GM18519 (cell line): ENCODE data around the gene NME4.
A peak's percentile ranks its signal among the peaks of the same experiment; 100 is the strongest.
"Not testable (repeated sequence)": the region's sequence is repeated elsewhere in the genome, so short reads cannot be mapped to it uniquely, and the experiment has no call there.

Source experiments
- ATAC-seq: cut with Tn5 transposase; IDR thresholded peaks from one replicate; pipeline ENCODE4 v1.9.1; 2021; ENCODE audit warnings: mild to moderate bottlenecking, moderate library complexity; ENCODE audit not compliant: unreplicated experiment, low FRiP score

The NME4 gene

DNA sequence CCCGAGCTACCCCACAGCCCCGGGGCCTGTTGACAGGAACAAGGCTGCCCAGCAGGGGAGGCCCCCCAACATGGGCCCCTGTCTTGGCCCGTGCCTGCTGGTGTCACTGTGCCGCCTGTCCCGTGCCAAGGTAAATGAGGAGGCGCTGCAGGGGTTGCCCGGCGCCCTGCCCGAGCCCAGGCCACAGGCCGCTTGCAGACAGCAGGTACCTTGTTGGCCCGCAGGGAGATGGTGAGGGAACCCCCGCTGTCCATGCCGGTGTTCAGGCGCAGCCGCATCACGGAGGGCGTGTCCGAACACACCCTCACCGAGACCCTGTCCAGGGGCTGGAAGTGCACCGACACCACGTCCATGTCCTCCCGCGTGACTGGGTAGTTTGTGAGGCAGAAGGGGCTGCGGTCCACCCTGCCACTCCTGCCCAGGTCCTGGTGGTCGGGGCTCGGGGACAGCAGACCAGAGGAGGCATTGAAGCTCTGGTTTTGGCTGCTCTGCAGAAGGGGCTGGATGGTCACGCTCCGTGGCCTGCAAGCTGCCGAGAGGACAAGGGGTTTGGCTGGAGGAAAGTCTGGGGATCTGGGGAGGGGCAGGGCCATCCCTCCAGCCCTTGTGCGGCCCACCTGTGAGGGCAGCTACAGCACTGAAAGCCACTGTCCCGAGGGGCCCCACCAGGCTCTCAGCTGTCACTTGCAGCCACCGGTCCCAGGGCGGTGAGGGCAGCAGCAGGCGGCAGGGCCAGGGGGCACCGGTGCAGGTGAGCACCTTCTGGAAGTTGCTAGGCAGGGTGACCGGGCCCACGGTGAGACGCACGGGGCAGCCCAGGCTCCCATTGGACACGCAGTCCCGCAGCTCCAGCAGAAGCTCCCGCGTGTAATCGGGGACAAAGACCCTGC is 20.8 kb upstream of the NME4 start:
- no peak for ATAC-seq

DNA sequence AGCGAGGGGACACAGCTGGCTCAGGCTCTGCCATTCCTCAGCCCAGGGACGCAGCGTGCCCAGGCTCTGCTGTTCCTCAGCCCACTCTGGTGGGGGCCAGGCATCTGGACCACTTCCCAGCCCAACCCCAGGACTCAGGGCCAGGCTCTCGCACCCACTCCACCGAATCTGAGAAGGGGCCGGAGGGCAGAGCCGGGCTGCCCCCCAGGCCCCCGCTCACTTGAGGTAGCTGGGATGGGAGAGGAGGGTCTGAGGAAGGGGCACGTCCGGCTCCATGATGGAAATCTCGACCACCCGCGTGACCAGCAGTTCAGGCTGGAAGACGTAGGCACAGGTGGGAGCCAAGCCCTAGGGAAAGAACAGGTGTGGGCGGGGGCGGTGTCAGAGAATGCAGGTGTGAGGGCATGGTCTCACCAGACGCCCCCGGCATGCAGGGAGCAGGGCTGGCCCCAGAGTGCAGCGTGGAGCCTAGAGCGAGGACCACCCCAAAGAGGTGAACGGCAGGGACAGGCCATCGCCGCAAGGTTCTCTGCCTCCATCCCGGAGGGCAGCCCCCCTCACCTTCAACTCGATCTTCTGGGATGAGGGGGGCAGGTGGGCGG is 20.1 kb upstream of the NME4 start:
- no peak for ATAC-seq

DNA sequence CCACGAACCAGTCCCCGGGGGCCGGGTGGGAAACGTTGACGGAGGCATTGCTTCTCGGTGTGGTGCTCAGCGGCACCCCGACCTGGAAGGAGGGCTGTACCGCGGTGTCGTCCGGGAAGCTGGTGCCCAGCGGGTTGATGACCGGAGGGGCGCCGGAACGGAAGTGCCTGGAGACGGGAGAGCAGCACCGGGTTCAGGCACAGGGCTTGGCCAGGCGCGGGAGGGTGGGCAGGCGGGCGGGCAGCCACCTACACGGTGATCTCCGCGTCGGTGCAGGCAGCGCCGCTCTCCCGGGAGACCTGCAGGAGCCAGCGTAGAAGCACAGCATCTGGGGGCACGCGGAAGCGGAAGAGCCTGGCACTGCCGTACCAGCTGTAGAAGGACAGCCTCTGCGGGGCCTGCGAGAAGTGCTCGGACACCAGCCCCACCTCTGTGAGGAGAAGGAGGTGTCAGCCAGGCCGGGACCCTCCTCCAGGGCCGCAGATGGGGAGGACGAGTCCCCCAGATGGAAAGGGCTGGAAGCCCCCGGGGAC is 19.5 kb upstream of the NME4 start:
- no peak for ATAC-seq

DNA sequence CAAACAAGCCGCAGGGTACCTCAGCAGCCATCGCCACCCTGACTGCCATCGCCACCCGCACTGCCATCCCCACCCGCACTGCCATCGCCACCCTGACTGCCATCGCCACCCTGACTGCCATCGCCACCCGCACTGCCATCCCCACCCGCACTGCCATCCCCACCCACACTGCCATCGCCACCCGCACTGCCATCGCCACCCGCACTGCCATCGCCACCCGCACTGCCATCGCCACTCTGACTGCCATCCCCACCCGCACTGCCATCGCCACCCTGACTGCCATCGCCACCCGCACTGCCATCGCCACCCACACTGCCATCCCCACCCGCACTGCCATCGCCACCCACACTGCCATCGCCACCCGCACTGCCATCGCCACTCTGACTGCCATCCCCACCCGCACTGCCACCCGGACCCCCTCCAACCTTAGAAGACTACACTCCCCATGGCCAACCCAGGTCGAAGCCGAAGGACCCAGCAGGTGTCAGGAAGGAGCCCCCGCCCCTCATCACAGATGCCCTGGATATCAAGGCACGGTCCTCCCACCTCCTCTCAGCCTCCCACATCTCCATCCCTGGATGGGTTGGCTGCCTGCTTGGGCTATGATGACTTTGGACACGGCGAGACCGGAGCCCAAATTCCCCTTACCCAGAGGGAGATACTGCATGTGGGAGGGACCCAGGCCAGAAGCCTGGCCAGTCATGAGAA is 18.7 kb upstream of the NME4 start:
- ATAC-seq, result not testable (repeated sequence)

DNA sequence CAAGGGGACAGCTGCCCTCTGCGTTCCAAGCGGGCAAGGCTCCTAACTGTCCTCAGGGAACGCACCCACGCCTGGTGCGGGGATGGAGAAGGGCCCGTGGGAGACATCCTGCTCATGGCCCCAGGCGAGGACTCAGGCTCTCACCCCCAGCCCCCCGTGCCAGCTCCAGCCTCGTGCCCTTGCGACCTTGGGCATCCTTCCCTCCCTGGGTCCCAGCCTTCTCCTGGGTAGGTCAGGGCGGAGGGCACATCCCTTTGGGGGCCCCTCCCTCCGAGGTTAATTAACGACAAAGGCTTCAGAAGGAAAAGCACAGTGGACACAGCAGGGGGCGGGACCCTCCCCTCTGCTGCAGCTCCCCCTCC is 18.2 kb upstream of the NME4 start:
- ATAC-seq, result no peak

DNA sequence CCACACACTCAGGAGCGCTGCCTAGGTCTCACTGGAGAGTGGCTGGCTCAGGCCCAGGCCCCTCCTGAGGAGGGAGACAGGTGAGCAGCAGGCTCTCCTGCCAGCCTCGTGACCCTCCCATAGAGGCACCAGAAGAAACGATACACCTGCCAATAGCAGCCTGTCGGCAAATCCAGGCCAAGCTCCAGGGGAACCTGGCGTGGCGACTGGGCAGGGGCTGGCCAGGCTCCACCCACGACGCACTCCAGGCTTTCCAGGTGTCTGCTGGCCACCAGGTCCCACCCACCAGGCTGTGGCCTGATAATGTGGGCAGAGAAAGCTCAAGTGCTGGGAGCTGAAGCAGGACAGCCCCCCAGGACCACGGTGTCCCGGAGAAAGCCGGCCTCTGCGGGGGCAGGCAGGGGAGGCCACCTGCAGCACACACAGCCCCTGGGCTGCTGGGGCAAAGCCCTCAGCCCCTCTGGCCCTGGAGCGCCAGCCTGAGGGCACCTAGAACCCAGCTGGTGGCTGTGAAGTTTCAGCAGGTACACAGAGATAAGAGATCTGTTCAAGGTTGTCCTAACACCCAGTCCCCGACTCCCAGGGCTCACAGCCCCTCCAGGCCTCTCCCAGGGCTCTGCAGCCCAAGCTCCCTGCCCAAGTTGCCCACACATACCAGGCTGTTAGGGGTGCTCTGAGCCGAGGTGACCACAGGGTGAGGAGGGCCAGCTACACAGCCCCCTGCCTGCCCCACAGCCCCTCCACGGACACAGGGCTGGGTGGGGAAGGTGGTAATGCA is 17.6 kb upstream of the NME4 start:
- no peak for ATAC-seq

DNA sequence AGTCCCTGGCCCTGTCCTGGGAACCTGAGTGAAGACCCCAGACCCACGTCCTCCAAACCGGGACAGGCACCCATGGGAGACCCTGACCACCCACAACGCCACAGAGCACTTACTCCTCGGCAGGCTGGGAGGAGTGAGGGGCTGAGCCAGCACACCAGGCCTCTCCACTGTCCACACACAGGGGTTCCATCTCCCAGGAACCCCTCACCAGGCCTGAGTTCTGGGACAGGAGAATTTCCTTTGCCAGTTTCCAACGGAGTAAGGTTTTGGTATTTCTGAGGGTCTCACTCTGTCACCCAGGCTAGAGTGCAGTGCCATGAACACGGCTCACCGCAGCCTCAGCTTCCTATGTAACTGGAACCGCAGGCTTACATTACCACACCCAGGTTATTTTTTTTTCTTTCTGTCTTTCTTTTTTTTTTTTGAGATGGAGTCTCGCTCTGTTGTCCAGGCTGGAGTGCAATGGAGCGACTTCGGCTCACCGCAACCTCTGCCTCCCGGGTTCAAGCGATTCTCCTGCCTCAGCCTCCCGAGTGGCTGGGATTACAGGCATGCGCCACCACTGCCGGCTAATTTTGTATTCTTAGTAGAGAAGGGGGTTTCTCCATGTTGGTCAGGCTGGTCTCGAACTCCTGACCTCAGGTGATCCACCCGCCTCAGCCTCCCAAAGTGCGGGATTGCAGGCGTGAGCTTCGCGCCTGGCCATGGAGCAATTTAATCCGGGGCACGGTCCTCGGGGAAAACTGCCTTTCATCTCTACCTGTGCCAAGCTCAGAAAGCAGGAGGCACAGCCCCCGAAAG is 16.8 kb upstream of the NME4 start:
- ATAC-seq, result no peak

DNA sequence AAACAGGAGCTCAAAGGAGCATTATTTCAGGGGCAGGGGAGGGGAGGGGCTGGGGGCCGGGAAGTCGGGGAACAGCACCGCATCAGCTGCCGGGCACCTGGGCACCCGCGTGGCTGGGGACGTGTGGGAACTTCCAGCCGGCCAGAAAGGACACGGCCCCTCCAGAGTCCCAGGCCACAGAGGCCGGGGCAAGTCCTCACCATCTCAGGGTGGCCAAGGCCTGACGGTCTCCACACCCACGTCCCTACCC is 16.3 kb upstream of the NME4 start:
- no peak for ATAC-seq

DNA sequence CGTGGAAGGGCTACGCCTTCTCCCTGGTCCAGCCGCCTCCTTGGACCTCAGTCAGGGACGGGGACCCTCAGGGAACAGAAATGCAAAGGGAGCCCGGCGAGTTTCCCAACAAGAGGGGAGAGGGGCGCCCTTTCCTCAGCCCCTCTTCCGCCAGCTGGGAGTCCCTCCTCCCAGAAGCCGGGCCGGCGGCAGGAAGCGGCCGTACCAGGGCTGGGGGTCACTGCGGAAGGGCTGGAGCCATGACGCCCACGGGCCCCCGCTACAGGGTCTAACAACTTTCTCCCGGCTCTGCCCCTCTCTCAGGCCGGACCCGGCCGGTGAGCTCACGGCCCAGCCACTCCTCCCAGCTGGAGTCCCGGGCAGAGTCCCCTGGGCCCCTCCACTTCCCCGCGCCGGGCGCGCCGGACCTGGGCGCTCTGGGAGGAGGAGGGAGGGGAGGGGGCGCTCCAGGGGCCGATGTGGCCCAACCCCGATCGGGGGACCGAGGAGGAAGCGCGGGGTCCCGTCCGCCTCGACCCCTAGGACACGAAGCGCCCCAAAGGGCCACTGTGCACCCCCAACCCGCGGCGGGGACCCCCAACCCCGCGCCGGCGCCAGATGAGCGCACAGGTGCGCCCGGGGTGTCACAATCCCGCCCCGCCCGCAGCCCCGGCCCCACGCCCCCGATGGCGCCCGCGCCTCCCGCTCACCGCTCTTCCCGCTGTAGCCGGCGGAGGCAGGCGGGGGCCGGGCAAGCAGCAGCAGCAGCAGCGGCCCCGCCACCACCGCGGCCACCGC is 15.8 kb upstream of the NME4 start:
- peak; percentile 7 for ATAC-seq

DNA sequence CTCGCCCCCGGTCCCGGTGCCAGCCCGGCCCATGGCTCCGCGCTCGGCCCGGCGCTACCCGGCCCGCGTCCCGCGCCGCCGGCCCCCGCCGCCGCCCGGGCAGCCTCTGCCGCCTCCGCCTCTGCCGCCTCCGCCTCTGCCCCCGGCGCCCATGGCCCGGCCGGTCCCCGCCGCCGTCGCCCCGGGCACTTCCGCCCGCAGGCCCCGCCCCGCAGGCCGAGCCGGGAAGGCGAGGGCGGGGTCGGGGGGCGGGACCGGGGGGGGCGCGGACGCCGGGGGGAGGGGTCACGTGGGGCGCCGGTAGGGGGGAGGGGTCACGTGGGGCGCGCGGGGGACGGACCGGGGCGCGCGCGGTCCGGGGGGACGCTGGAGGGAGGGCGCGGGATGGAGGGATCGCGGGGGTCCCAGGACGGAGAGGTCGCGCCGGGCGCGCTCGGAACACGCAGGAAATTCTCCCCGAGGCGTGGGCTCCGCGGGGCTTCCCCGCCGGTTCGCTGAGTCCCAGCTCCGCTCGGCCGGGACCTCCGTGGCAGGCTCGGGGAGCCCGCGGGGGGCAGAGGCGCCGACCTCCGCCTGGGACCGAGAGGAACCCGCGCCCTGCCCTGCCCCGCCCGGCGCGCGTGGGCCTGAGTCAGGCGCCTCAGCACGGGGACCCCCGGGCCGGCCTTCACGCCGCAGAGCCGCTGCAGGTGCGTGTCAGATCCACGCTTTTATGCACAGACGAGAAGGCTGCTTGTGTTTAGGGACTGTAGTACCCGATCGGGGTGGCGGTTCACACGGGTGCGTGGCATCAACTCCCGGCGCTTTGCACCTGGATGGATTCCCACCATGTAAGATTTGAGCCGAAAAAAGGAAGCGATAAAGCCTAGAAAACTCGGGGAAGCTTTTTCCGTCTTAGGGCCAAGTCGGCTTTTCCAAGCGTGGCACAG is 14.9 kb upstream of the NME4 start, which contains the start of gene PGAP6:
TSS of gene PGAP6 (minus strand) at position 190 of the 929 bp plus-strand sequence. CDS start at position 33, 157 bp downstream.
- peak; percentile 31 for ATAC-seq

DNA sequence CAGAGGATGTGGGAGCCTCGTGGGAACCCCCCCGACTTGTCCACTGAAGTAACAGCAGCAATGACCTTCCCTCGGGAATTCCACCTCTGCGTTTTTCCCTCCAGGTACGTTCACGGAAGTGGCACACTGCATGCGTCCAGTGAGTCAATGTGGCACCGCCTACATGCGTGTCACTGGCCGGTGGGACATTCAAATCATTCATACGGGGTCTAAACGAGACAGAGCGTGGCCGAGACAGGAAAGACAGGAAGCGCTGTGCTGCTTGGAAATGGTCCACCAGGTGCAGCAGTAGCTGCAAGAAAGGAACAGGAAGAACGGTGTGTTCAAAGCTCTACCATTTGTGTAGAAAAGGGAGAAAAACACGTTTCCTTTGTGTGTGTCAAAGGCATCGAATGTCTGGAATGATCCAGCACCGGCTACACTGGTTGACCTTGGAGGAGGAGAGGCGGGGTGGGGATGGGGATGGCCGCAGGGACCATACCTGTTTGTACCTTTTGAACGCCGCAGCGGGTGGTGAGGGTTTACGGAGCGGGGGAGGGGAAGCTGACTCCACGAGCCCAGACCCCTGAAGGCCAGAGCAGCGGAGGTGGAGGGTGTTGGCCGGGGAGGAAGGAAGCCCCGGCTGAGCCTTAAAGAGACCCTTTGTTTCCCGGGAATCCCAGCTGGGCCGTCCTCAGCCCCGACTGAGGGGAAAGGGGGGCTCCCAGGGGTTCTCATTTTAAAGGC is 13.5 kb upstream of the NME4 start:
- no peak for ATAC-seq

DNA sequence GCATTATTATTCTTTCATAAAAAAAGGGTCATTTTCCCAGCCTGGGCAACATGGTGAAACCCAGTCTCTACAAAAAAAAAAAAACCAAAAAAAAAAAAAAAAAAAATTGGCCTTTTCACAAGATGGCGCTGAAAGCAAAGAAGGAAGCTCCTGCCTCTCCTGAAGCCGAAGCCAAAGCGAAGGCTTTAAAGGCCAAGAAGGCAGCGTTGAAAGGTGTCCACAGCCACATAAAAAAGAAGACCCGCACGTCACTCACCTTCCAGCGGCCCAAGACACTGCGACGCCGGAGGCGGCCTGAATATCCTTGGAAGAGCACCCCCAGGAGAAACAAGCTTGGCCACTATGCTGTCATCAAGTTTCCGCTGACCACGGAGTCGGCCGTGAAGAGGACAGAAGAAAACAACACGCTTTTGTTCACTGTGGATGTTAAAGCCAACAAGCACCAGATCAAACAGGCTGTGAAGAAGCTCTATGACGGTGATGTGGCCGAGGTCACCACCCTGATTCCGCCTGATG is 10.3 kb upstream of the NME4 start:
- ATAC-seq, result no peak

DNA sequence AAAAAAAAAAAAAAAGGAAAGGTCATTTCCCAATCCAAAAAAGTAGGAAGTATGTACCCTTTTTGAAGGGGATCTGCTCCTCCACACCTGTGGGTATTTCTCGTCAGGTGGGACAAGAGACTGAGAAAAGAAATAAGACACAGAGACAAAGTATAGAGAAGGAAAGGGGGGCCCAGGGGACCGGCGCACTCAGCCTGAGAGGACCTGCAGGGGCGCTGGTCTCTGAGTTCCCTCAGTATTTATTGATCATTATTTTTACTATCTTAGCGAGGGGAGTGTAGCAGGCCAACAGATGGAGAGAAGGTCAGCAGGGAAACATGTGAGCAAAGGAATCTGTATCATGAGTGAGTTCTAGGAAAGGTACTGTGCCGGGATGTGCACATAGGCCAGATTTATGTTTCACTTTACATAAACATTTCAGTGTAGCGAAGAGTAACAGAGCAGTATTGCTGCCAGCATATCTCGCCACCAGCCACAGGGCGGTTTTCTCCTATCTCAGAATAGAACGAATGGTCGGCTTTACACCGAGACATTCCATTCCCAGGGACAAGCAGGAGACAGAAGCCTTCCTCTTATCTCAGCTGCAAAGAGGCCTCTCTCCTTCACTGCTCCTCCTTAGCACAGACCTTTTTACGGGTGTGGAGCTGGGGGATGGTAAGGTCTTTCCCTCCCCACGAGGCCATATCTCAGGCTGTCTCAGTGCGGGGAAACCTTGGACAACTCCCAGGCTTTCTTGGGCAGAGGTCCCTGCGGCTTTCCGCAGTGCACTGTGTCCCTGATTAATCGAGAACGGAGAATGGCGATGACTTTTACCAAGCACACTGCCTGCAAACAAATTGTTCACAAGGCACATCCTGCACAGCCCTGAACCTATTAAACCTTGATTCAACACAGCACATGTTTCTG is 9.0 kb upstream of the NME4 start:
- ATAC-seq, result not testable (repeated sequence)

DNA sequence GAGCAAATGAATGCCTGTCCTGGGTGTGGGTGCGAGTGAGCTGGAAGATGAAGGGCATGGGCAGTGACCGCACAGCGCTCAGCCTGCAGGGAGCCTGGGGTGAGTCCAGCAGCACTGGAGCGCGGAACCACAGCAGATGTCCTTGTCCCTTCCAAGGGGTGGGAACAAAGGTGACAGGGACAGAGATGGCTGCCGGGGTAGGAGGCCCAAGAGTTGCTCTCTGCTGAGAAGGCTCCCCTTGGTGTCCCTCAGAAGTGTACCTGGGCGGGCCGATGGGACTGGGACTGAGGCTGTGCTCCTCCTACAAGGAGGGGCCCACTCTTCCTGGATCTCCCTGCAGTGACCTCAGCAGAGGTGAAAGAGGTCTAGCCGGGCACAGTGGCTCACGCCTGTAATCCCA is 7.6 kb upstream of the NME4 start:
- ATAC-seq, result no peak

DNA sequence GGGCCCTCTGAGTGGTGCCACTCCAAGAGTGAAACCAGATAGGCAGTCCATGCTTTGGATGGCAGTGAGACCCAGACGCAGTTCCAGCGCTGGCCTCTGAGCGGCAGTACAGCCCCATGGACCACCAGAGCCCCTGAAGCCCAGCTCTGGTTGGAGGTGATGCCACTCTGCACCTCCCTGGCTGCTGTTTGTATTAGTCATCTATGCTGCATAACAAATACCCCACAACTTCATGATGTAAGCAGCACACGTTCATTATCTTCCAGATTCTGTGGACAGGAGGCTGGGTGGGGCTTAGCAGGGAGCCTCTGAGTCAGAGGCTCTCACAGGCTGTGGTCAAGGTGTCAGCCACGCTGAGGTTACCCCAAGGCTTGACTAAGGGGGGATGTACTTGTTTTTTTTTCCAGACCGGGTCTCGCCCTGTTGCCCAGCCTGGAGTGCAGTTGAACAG is 5.1 kb upstream of the NME4 start:
- no peak for ATAC-seq

DNA sequence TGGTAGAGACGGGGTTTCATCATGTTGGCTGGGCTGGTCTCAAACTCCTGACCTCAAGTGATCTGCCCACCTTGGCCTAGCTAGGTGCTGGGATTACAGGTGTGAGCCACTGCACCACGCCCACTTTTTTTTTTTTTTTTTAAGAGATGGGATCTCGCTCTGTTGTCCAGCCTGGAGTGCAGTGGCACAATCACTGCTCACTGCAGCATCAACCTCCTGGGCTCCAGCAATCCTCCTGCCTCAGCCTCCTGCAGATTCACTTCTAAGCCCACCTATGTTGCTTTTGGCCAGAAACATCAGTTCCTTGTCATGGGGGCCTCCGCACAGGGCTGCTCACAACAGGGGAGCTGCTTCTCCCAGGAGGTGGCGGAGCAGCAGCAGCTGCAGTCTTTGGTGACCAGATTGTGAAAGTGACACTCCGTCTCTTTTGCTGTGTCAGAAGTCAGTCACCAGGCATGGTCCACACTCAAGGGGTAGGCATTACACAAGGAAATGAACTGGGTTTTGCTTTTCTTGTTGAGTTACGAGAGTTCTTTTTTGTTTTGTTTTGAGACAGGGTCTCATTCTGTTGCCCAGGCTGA is 4.5 kb upstream of the NME4 start:
- ATAC-seq, result no peak
